Mesenchymal stem cell (in vitro differentiated cells and primary cell): ENCODE data around the gene HPDL.

Experiments used
- DNase-seq: peaks from one replicate; pipeline ENCODE4 v3.0.0-alpha.2; 2013
- H2AFZ ChIP-seq: one replicate; pipeline ENCODE4 v1.6.1; 2013; ENCODE audit warnings: low read depth, mild to moderate bottlenecking, control low read depth, inconsistent platforms, low read length, moderate library complexity
- H2AK5ac ChIP-seq: 2 replicates; pipeline ENCODE4 v1.6.1; 2013; ENCODE audit warnings: low read length, moderate library complexity, mild to moderate bottlenecking, inconsistent platforms; ENCODE audit not compliant: severe bottlenecking
- H2BK120ac ChIP-seq: one replicate; pipeline ENCODE4 v1.6.1; 2013; ENCODE audit warnings: low read depth, mild to moderate bottlenecking, inconsistent platforms, low read length, moderate library complexity
- H2BK12ac ChIP-seq, 2 experiments: one replicate each; pipeline ENCODE4 v1.6.1; 2013; ENCODE audit warnings: inconsistent platforms in 2 of 2, low read length in 2 of 2, mild to moderate bottlenecking in 2 of 2, moderate library complexity in 2 of 2, control low read depth in 1 of 2
- H2BK15ac ChIP-seq: one replicate; pipeline ENCODE4 v1.6.1; 2013; ENCODE audit warnings: mild to moderate bottlenecking, low read depth, inconsistent platforms; ENCODE audit not compliant: poor library complexity, severe bottlenecking
- H2BK5ac ChIP-seq: 2 replicates; pipeline ENCODE4 v1.6.1; 2013; ENCODE audit warnings: low read depth, mild to moderate bottlenecking, low read length, control low read depth, inconsistent platforms; ENCODE audit not compliant: poor library complexity, severe bottlenecking
- H3K14ac ChIP-seq, 2 experiments: one replicate each; pipeline ENCODE4 v1.6.1; 2013; ENCODE audit warnings: inconsistent platforms in 2 of 2, low read length in 2 of 2, control low read depth in 1 of 2, mild to moderate bottlenecking in 1 of 2, moderate library complexity in 1 of 2
- H3K18ac ChIP-seq, 2 experiments: one replicate each; pipeline ENCODE4 v1.6.1; 2013; ENCODE audit warnings: inconsistent platforms in 2 of 2, low read length in 2 of 2, control low read depth in 1 of 2, low read depth in 1 of 2, mild to moderate bottlenecking in 1 of 2
- H3K23ac ChIP-seq, 2 experiments: one replicate each; pipeline ENCODE4 v1.6.1; 2013; ENCODE audit warnings: inconsistent platforms in 2 of 2, low read length in 2 of 2, mild to moderate bottlenecking in 2 of 2, moderate library complexity in 2 of 2, control low read depth in 1 of 2
- H3K27ac ChIP-seq: 2 replicates; pipeline ENCODE4 v1.5.1; 2013; ENCODE audit warnings: mild to moderate bottlenecking, moderate library complexity, low read length, control low read depth, inconsistent platforms; ENCODE audit not compliant: poor library complexity, severe bottlenecking
- H3K27me3 ChIP-seq, 2 experiments: 2 replicates each; pipeline versions ENCODE4 v1.6.1 to v1.7.0; 2013; ENCODE audit warnings: low read length in 2 of 2, mild to moderate bottlenecking in 2 of 2, moderate library complexity in 2 of 2, control low read depth in 1 of 2, inconsistent platforms in 1 of 2; ENCODE audit not compliant: control insufficient read depth in 1 of 2, insufficient read depth in 1 of 2
- H3K36me3 ChIP-seq, 2 experiments: 2 replicates each; pipeline versions ENCODE4 v1.6.1 to v1.7.0; 2013; ENCODE audit warnings: low read length in 2 of 2, control low read depth in 1 of 2, inconsistent platforms in 1 of 2, low read depth in 1 of 2, mild to moderate bottlenecking in 1 of 2; ENCODE audit not compliant: insufficient read depth in 2 of 2, control insufficient read depth in 1 of 2
- H3K4ac ChIP-seq, 2 experiments: one replicate each; pipeline ENCODE4 v1.6.1; 2013; ENCODE audit warnings: inconsistent platforms in 2 of 2, low read length in 2 of 2, mild to moderate bottlenecking in 2 of 2, moderate library complexity in 2 of 2, control low read depth in 1 of 2, low read depth in 1 of 2
- H3K4me1 ChIP-seq: 2 replicates; pipeline ENCODE4 v1.6.1; 2013; ENCODE audit warnings: low read depth, low read length, control low read depth; ENCODE audit not compliant: control insufficient read depth, insufficient read depth
- H3K4me2 ChIP-seq: 2 replicates; pipeline ENCODE4 v1.6.1; 2013; ENCODE audit warnings: low read length, mild to moderate bottlenecking, inconsistent platforms; ENCODE audit not compliant: poor library complexity, severe bottlenecking
- H3K4me3 ChIP-seq, 2 experiments: 2 replicates each; pipeline versions ENCODE4 v1.5.1 to v1.7.0; 2013; ENCODE audit warnings: low read length in 2 of 2, mild to moderate bottlenecking in 2 of 2, control low read depth in 1 of 2, low read depth in 1 of 2; ENCODE audit not compliant: insufficient read depth in 1 of 2
- H3K79me1 ChIP-seq: replicated peaks from 2 replicates; pipeline ENCODE4 v1.6.1; 2013; ENCODE audit warnings: mild to moderate bottlenecking, control low read depth, low read length, inconsistent platforms; ENCODE audit not compliant: poor library complexity, severe bottlenecking
- H3K9ac ChIP-seq: 2 replicates; pipeline ENCODE4 v1.7.0; 2013; ENCODE audit warnings: mild to moderate bottlenecking, low read length, moderate library complexity
- H3K9me3 ChIP-seq: 2 replicates; pipeline ENCODE4 v1.7.0; 2013; ENCODE audit warnings: mild to moderate bottlenecking, low read length; ENCODE audit not compliant: control insufficient read depth
- H4K8ac ChIP-seq: one replicate; pipeline ENCODE4 v1.6.1; 2013; ENCODE audit warnings: inconsistent platforms, mild to moderate bottlenecking, low read length, moderate library complexity
- H4K91ac ChIP-seq: one replicate; pipeline ENCODE4 v1.6.1; 2013; ENCODE audit warnings: mild to moderate bottlenecking, low read length, inconsistent platforms
- WGBS: methylation state at CpG from one replicate; pipeline ENCODE4 v1.1.7; 2013; ENCODE audit warnings: mixed read lengths; 5-methylcytosine and 5-hydroxymethylcytosine counted together

HPDL gene

DNA sequence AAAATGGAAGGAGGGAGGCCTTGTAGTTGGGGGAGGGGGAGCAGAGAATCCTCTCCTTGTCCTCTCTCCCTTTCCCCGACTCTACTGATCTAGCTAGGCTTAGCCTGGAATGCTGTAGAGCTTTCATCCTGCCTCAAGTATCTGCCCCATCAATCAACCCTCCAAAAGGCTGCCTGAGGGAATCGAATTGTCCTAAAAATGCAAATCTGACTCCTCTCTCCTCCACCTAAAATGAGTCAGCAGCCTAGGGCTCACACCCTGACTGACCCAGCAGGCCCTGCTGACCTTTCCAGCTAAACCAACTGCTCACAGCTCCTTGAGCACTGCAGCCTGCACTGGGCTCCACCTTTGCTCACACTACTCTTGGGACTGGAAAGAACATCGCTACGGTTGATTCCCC, 2.8 kb downstream of the HPDL start:
- no peak overlapping the region for H3K4ac ChIP-seq
- peaks cover 2% of the 10 kb centered on the region for H3K79me1 ChIP-seq
- no peak overlapping the region for H3K27ac ChIP-seq
- H3K36me3 ChIP-seq: peaks cover 41 to 60% of the 10 kb centered on the region in 2 experiments
- H2AFZ ChIP-seq: no peak overlapping the region
- no peak overlapping the region for H3K14ac ChIP-seq
- H4K8ac ChIP-seq: no peak overlapping the region
- H3K9ac ChIP-seq: no peak overlapping the region
- H2BK12ac ChIP-seq: no peak overlapping the region
- H3K23ac ChIP-seq: no peak overlapping the region
- H3K27me3 ChIP-seq: peaks cover 0 to 5% of the 10 kb centered on the region in 2 experiments
- H3K9me3 ChIP-seq: no peaks in the 10 kb centered on the region
- no peak overlapping the region for H3K18ac ChIP-seq
- H3K4me3 ChIP-seq: no peak overlapping the region
- DNase-seq: no peak
- H3K4me1 ChIP-seq: peaks cover 5% of the 10 kb centered on the region
- H3K4me2 ChIP-seq: no peak overlapping the region
- H2BK120ac ChIP-seq: no peak overlapping the region
- no peak overlapping the region for H2BK15ac ChIP-seq
- H4K91ac ChIP-seq: no peak overlapping the region
- H2BK5ac ChIP-seq: no peak overlapping the region
- H2AK5ac ChIP-seq: no peak overlapping the region
- WGBS: 37% methylated on average over 4 of the region's 4 CpGs

- Histone ChIP-seq H2BK5ac (no peak overlapping the region), H3K14ac (no peak overlapping the region), H3K4me3 (no peak overlapping the region), H3K27me3 (peaks cover 0 to 5% of the 10 kb centered on the region in 2 experiments), H4K91ac (no peak overlapping the region), H3K23ac (peak overlapping the region in 1 of 2 experiments; percentile 67), H3K27ac (no peak overlapping the region), H3K9ac (no peak overlapping the region), H3K9me3 (no peaks in the 10 kb centered on the region), H3K4me2 (no peak overlapping the region), H3K18ac (no peak overlapping the region), H2BK120ac (no peak overlapping the region), H2BK15ac (no peak overlapping the region), H3K4me1 (peaks cover 1% of the 10 kb centered on the region), H3K36me3 (peaks cover 41 to 59% of the 10 kb centered on the region in 2 experiments), H2AFZ (no peak overlapping the region), H2AK5ac (no peak overlapping the region), H4K8ac (no peak overlapping the region), H2BK12ac (no peak overlapping the region), H3K4ac (no peak overlapping the region), H3K79me1 (peaks cover 8% of the 10 kb centered on the region)
- no peak for DNase-seq
- 98% methylated on average over 18 of the region's 18 CpGs for WGBS
These were observed 5.0 kb downstream of the HPDL start for GRCh38 chr1:45331436-45332345.

- H2BK12ac ChIP-seq: no peak overlapping the region
- H3K4me2 ChIP-seq: no peak overlapping the region
- no peak overlapping the region for H3K4me3 ChIP-seq
- 97% methylated on average over 10 of the region's 10 CpGs for WGBS
- H3K14ac ChIP-seq: no peak overlapping the region
- H3K4ac ChIP-seq: no peak overlapping the region
- DNase-seq: no peak
- H2BK120ac ChIP-seq: no peak overlapping the region
- H2AFZ ChIP-seq: no peak overlapping the region
- no peak overlapping the region for H3K9ac ChIP-seq
- no peak overlapping the region for H2BK15ac ChIP-seq
- no peak overlapping the region for H4K91ac ChIP-seq
- peaks cover 9% of the 10 kb centered on the region for H3K79me1 ChIP-seq
- no peak overlapping the region for H4K8ac ChIP-seq
- no peak overlapping the region for H2AK5ac ChIP-seq
- peaks cover 41 to 53% of the 10 kb centered on the region in 2 experiments for H3K36me3 ChIP-seq
- peaks cover 0 to 3% of the 10 kb centered on the region in 2 experiments for H3K27me3 ChIP-seq
- no peak overlapping the region for H3K18ac ChIP-seq
- no peak overlapping the region for H3K27ac ChIP-seq
- no peak overlapping the region for H3K23ac ChIP-seq
- H2BK5ac ChIP-seq: no peak overlapping the region
- H3K9me3 ChIP-seq: no peaks in the 10 kb centered on the region
- H3K4me1 ChIP-seq: no peaks in the 10 kb centered on the region
These were observed 5.6 kb downstream of the HPDL start for GRCh38 chr1:45332346-45332720.

DNA sequence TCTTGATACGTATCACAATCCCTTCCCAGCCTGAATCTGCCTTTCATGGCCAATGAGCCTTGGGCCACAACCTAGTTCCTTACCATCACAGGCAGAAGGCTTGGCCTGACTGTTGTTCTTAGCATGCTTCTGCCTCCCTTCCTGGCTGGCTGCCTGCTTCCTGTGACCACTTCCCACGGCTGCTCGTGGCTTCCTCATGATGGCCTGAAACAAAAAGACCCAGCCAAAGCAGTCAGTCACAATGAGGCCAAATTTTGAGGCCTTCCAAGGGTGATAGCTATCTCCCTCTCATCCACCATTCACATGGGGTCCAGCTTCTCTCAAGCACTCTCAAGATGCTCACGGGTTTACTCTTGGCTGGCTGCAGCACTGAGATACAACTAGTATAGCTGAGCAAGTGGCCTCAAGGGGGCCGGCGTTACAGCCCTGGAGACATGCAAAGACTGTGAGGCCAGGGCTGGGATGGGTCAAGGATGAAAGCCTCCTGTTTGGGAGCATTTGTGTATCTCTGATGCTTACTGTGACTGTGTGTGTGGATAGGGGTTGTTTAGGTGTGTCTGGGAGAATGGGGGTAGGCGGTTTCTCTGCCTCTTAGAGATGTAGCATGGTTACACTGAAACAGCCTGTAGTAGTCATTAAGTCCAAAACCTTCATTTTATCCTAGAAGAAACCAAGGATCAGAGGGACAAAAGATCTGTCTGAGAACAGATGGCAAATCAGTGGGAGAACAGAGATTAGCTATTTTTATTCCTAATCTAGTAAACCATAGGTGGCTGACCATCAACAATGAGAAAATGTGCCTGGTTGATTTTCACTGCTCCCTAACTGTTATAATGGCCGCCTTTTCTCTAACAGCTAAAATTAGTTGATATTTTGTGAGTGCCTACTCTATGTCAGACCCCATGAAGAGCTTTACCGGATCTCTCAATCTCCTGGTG, 7.9 kb downstream of the HPDL start:
- Histone ChIP-seq H3K36me3 (peaks cover 42 to 49% of the 10 kb centered on the region in 2 experiments), H2BK15ac (no peak overlapping the region), H3K23ac (no peak overlapping the region), H4K8ac (no peak overlapping the region), H2BK5ac (no peak overlapping the region), H3K27me3 (no peaks in the 10 kb centered on the region), H2BK12ac (no peak overlapping the region), H2AK5ac (no peak overlapping the region), H2BK120ac (no peak overlapping the region), H3K79me1 (peaks cover 14% of the 10 kb centered on the region), H3K27ac (no peak overlapping the region), H3K4me1 (peaks cover 3% of the 10 kb centered on the region), H3K4me2 (no peak overlapping the region), H2AFZ (no peak overlapping the region), H3K4me3 (no peak overlapping the region), H3K9me3 (no peaks in the 10 kb centered on the region), H3K9ac (no peak overlapping the region), H4K91ac (peak overlapping the region; percentile 14), H3K18ac (no peak overlapping the region), H3K14ac (no peak overlapping the region), H3K4ac (no peak overlapping the region)
- no peak for DNase-seq
- WGBS: 87% methylated on average over 8 of the region's 9 CpGs
